Upper lobe of left lung (tissue), 6 donors: Measurements from ENCODE around the gene SPATA19. TPM values are rescaled to one million over a fixed set of nuclear protein-coding genes. Genes with fewer than 3 reads are reported as not detected.

ENCODE experiments used
- ATAC-seq, 2 donors: fragments of 200-7000 bp; cut with Tn5 transposase; one replicate each; pipeline ENCODE4 v1.9.1; 2022; ENCODE audit warnings: mild to moderate bottlenecking in 2 of 2, moderate library complexity in 2 of 2; ENCODE audit not compliant: low FRiP score in 2 of 2
- DNase-seq, 2 donors: peaks; one replicate each; pipeline ENCODE4 v3.0.0-alpha.2; 2019 to 2020
- H3K27ac ChIP-seq, 4 donors: fragments of 200-600 bp; sonication (generic); one replicate each; pipeline ENCODE4 v1.5.1; 2016 to 2019
- H3K27me3 ChIP-seq, 4 donors: fragments of 200-600 bp; sonication (generic); one replicate each; pipeline ENCODE4 v1.5.1; 2017 to 2019
- H3K36me3 ChIP-seq, 4 donors: fragments of 200-600 bp; sonication (generic); one replicate each; pipeline ENCODE4 v1.5.1; 2016 to 2019
- H3K4me1 ChIP-seq, 4 donors: fragments of 200-600 bp; sonication (generic); one replicate each; pipeline ENCODE4 v1.5.1; 2018 to 2019
- H3K4me3 ChIP-seq, 4 donors: fragments of 200-600 bp; sonication (generic); one replicate each; pipeline ENCODE4 v1.5.1; 2017 to 2019; ENCODE audit warnings: mild to moderate bottlenecking in 2 of 4, moderate library complexity in 1 of 4
- H3K9me3 ChIP-seq, 4 donors: fragments of 200-600 bp; sonication (generic); one replicate each; pipeline ENCODE4 v1.5.1; 2018 to 2019
- CTCF ChIP-seq, 6 experiments: fragments of 450-650 bp in 4 of 6; fragments of 200-600 bp in 2 of 6; sonication (generic) in 2 of 6; IDR thresholded peaks; one replicate each; pipeline ENCODE4 v1.5.1; 2016 to 2019; ENCODE audit warnings: antibody characterized with exemption in 6 of 6
- EP300 ChIP-seq, 4 donors: sonication (generic); formaldehyde crosslinking; IDR thresholded peaks; one replicate each; pipeline ENCODE4 v1.5.1; 2017; ENCODE audit warnings: antibody characterized with exemption in 4 of 4, control low read depth in 2 of 4
- POLR2A ChIP-seq, 4 donors: fragments of 450-650 bp; IDR thresholded peaks; one replicate each; pipeline ENCODE4 v1.5.1; 2016 to 2017; ENCODE audit warnings: antibody characterized with exemption in 4 of 4, mild to moderate bottlenecking in 2 of 4
- POLR2AphosphoS5 ChIP-seq, 2 donors: sonication (generic); formaldehyde crosslinking; IDR thresholded peaks; one replicate each; pipeline ENCODE4 v1.5.1; 2017; ENCODE audit warnings: antibody characterized with exemption in 2 of 2
- WGBS, 2 donors: methylation state at CpG; one replicate each; pipeline ENCODE4 v1.1.5; 2017 to 2018; 5-methylcytosine and 5-hydroxymethylcytosine counted together
- total RNA-seq, 6 donors: library from RNA; depleted of rRNA in 4 of 6; stranded (reverse); fragments of >200 nt in 4 of 6; gene quantifications; one replicate each; pipeline versions ENCODE4 v1.1.0 to v1.2.1, GENCODE V29; 2016 to 2021
- donor health status: DM: no; HTN: no; CAD: no; lungs with moderate emphysema.
- donor health status: DM: no; HTN: yes; CAD: no; lungs with severe emphysema.

SPATA19 gene
- total RNA-seq, 6 donors from 2014 or later: not detected

DNA sequence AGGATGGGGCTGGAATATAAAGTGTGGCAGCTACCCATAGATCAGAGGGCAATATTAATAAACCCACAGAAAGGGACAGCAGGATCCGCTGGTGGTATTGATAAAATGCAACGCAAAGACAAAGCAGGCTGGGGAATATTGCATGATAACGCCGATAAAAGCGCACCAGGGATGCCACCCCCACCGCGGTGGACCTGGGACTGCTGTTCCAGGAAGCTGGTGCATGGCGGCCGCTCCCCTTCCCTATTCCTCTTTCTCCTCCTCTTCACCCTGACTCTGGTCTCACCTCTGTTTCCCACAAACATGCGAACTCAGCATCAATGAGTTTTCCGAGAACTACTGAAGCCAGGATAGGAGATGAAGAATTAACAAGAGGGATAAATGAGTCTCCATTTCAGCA lies 20.2 kb downstream of the SPATA19 start:
- H3K4me3 ChIP-seq: no peak overlapping the region
- no peak for ATAC-seq
- H3K27me3 ChIP-seq: no peaks in the 10 kb centered on the region
- no peaks in the 10 kb centered on the region for H3K4me1 ChIP-seq
- DNase-seq: no peak
- 83 to 85% methylated on average over 11 of the region's 11 CpGs for WGBS, 2 donors
- no peaks in the 10 kb centered on the region for H3K36me3 ChIP-seq
- no peak overlapping the region for H3K27ac ChIP-seq
- no peaks in the 10 kb centered on the region for H3K9me3 ChIP-seq
- TF ChIP-seq EP300 (IDR thresholded peaks at IDR 0.05) (no peak), POLR2A (IDR thresholded peaks at IDR 0.05) (no peak), CTCF (IDR thresholded peaks at IDR 0.05) (no peak), POLR2AphosphoS5 (IDR thresholded peaks at IDR 0.05) (no peak)

DNA sequence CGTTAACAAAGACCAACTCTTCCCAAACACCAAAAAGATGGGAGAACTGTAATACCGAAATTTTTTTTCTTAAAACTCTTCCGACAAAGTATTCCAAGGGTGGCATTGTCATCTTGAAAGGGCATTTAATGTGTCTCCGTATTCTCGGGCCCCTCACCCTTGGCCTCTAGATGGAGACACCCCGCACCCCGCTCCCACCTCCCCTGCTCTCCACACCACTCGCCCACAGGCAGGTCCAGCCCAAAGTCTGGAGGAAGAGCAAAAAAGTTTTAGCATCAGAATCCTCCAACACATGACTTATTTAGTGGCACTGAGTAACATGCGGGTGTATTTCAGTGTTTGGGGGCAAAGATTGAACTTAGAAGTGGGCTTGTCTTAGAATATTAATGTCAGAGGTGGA lies 20.7 kb downstream of the SPATA19 start:
- 80% methylated on average over 9 of the region's 9 CpGs for WGBS, 2 donors
- DNase-seq (no peak), ATAC-seq (no peak)
- H3K4me3 ChIP-seq: no peak overlapping the region
- no peaks in the 10 kb centered on the region for H3K9me3 ChIP-seq
- no peak overlapping the region for H3K27ac ChIP-seq
- H3K4me1 ChIP-seq: no peaks in the 10 kb centered on the region
- no peaks in the 10 kb centered on the region for H3K36me3 ChIP-seq
- H3K27me3 ChIP-seq: no peaks in the 10 kb centered on the region
- TF ChIP-seq CTCF (IDR thresholded peaks at IDR 0.05) (no peak), POLR2A (IDR thresholded peaks at IDR 0.05) (no peak), EP300 (IDR thresholded peaks at IDR 0.05) (no peak), POLR2AphosphoS5 (IDR thresholded peaks at IDR 0.05) (no peak)

DNA sequence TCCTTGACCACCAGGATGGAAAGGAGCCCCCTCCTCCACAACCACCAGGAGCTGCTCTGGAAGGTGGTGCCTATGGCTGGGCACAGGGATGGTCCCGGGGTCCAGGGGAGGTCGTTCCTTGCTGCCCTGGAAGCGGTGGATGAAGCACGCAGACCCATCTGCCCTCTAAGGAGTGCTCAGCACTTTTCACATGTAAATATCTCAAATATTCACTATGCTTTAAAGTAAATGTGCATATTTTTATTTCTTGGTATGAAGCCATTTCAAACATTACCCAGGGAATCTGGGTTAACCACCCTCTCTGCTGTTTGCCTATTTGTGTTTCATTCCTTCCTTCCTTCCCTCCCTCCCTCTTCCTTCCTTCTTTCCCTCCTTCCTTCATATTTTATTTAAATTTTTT lies 21.7 kb downstream of the SPATA19 start:
- no peak for DNase-seq

GRCh38 chr11:133823211-133823610 lies 22.1 kb downstream of the SPATA19 start:
- no peaks in the 10 kb centered on the region for H3K9me3 ChIP-seq

More for the DNA sequence above, 21.7 kb downstream of the SPATA19 start:
- ATAC-seq: no peak
- TF ChIP-seq POLR2A (IDR thresholded peaks at IDR 0.05) (no peak), EP300 (IDR thresholded peaks at IDR 0.05) (no peak), CTCF (IDR thresholded peaks at IDR 0.05) (no peak), POLR2AphosphoS5 (IDR thresholded peaks at IDR 0.05) (no peak)
- no peak overlapping the region for H3K4me3 ChIP-seq
- H3K9me3 ChIP-seq: no peaks in the 10 kb centered on the region
- no peaks in the 10 kb centered on the region for H3K36me3 ChIP-seq
- no peaks in the 10 kb centered on the region for H3K4me1 ChIP-seq
- WGBS, 2 donors: 92 to 93% methylated on average over 3 to 4 of the region's 4 CpGs
- H3K27me3 ChIP-seq: no peaks in the 10 kb centered on the region
- H3K27ac ChIP-seq: no peak overlapping the region

More at GRCh38 chr11:133823211-133823610, 22.1 kb downstream of the SPATA19 start:
- no peak overlapping the region for H3K4me3 ChIP-seq
- no peaks in the 10 kb centered on the region for H3K4me1 ChIP-seq
- peak in 1 of 2 donors; percentile 6 for ATAC-seq
- TF ChIP-seq CTCF (IDR thresholded peaks at IDR 0.05) (no peak), POLR2A (IDR thresholded peaks at IDR 0.05) (no peak), EP300 (IDR thresholded peaks at IDR 0.05) (no peak), POLR2AphosphoS5 (IDR thresholded peaks at IDR 0.05) (no peak)
- no peaks in the 10 kb centered on the region for H3K36me3 ChIP-seq
- WGBS, 2 donors: 68 to 84% methylated on average over 4 to 6 of the region's 6 CpGs
- no peaks in the 10 kb centered on the region for H3K27me3 ChIP-seq
- no peak for DNase-seq
- no peak overlapping the region for H3K27ac ChIP-seq
